GM12801 (cell line): ENCODE data around the gene FFAR3.

ENCODE experiments used
- CTCF ChIP-seq: IDR thresholded peaks from one replicate; pipeline ENCODE4 v1.5.1; 2011; ENCODE audit warnings: control low read depth; ENCODE audit not compliant: insufficient read length; ENCODE audit errors: extremely low read depth

FFAR3 gene

GRCh38 chr19:35352448-35353304 lies 5.6 kb upstream of the FFAR3 start:
- no peak for TF ChIP-seq CTCF

- TF ChIP-seq CTCF = no peak
Measured at GRCh38 chr19:35353635-35354034, 4.6 kb upstream of the FFAR3 start.

GRCh38 chr19:35354898-35355297 lies 3.4 kb upstream of the FFAR3 start:
- no peak for TF ChIP-seq CTCF

- no peak for TF ChIP-seq CTCF
Measured at GRCh38 chr19:35355791-35356460, 2.3 kb upstream of the FFAR3 start.

GRCh38 chr19:35360880-35361420 lies 2.7 kb downstream of the FFAR3 start:
- TF ChIP-seq CTCF = no peak

GRCh38 chr19:35362261-35363000 lies 4.2 kb downstream of the FFAR3 start:
- no peak for TF ChIP-seq CTCF
